Mucosa of gallbladder (tissue), 1 donor: ENCODE measurements around the gene JOSD1. TPM values are rescaled to one million over a fixed set of nuclear protein-coding genes. Genes with fewer than 3 reads are reported as not detected.
A peak's percentile ranks its signal among the peaks of the same experiment; 100 is the strongest.

Source experiments
- DNase-seq: peaks from one replicate; pipeline ENCODE4 v3.0.0-alpha.2; 2020; ENCODE audit warnings: low spot score
- total RNA-seq: library from RNA; stranded (reverse); gene quantifications from one replicate; pipeline ENCODE4 v1.2.1, GENCODE V29; 2021
- donor health status: DM: no; HTN: no; CAD: no.

Gene JOSD1
- 75.4 TPM for total RNA-seq

GRCh38 chr22:38700789-38701628 lies at the start of gene JOSD1:
Gene JOSD1 (minus strand): TSS chr22:38700943. CDS start chr22:38699987, 956 bp downstream.
- DNase-seq: peak; percentile 97

- no peak for DNase-seq
These were observed 49.4 kb upstream of the JOSD1 start for GRCh38 chr22:38750104-38750503.

GRCh38 chr22:38748487-38749136 lies 47.9 kb upstream of the JOSD1 start:
- DNase-seq: no peak

- DNase-seq: no peak
These were observed 45.1 kb upstream of the JOSD1 start for GRCh38 chr22:38745676-38746460.

- no peak for DNase-seq
These were observed 44.2 kb upstream of the JOSD1 start for GRCh38 chr22:38744981-38745380.

GRCh38 chr22:38742176-38742942 lies 41.6 kb upstream of the JOSD1 start:
- no peak for DNase-seq

GRCh38 chr22:38741576-38741975 lies 40.8 kb upstream of the JOSD1 start:
- no peak for DNase-seq

- no peak for DNase-seq
These were observed 40.4 kb upstream of the JOSD1 start for GRCh38 chr22:38741166-38741565.

- no peak for DNase-seq
These were observed 40.0 kb upstream of the JOSD1 start for GRCh38 chr22:38740754-38741153.

- no peak for DNase-seq
These were observed 39.5 kb upstream of the JOSD1 start for GRCh38 chr22:38740116-38740723.

GRCh38 chr22:38739300-38740055 lies 38.7 kb upstream of the JOSD1 start:
- no peak for DNase-seq

GRCh38 chr22:38738475-38739070 lies 37.8 kb upstream of the JOSD1 start:
- DNase-seq: no peak

- DNase-seq: no peak
These were observed 36.7 kb upstream of the JOSD1 start for GRCh38 chr22:38737302-38738060.

GRCh38 chr22:38736257-38736570 lies 35.5 kb upstream of the JOSD1 start:
- DNase-seq: no peak

- no peak for DNase-seq
These were observed 34.9 kb upstream of the JOSD1 start for GRCh38 chr22:38735465-38736256.

GRCh38 chr22:38735126-38735464 lies 34.4 kb upstream of the JOSD1 start:
- no peak for DNase-seq

GRCh38 chr22:38734421-38735100 lies 33.8 kb upstream of the JOSD1 start:
- no peak for DNase-seq

GRCh38 chr22:38733724-38734381 lies 33.1 kb upstream of the JOSD1 start:
- peak; percentile 72 for DNase-seq
